HepG2 (cell line): ENCODE measurements around the gene ILRUN. TPM values are rescaled to one million over a fixed set of nuclear protein-coding genes. Genes with fewer than 3 reads are reported as not detected.
A peak's percentile ranks its signal among the peaks of the same experiment; 100 is the strongest.

Experiments
- GATA4 ChIP-seq: sonication (generic); IDR thresholded peaks from 2 replicates; pipeline ENCODE4 v1.6.1; 2016; ENCODE audit warnings: antibody characterized with exemption, low read depth, borderline replicate concordance
- MZF1 ChIP-seq: sonication (generic); formaldehyde crosslinking; IDR thresholded peaks from 2 replicates; pipeline ENCODE4 v1.8.1; 2023; ENCODE audit warnings: mild to moderate bottlenecking, missing genetic modification reagents, borderline replicate concordance
- RBFOX2 ChIP-seq: fragments of 200-400 bp; formaldehyde crosslinking; IDR thresholded peaks from 2 replicates; pipeline ENCODE4 v1.6.1; 2017; ENCODE audit warnings: low read depth, mild to moderate bottlenecking, low read length
- ZBTB49 ChIP-seq: sonication (generic); formaldehyde crosslinking; IDR thresholded peaks from 2 replicates; pipeline ENCODE4 v1.4.0; 2020; ENCODE audit warnings: missing genetic modification reagents, borderline replicate concordance
- polyA plus RNA-seq, 8 experiments: library from polyadenylated mRNA; depleted of rRNA in 3 of 8; stranded (reverse) in 7 of 8; unstranded in 1 of 8; fragments of >200 nt; fragmentation: Illumina TruSeq in 4 of 8; extraction: Trizol in 4 of 8; gene quantifications; 2 replicates each; pipeline versions ENCODE4 v1.2.1 to v1.2.3, GENCODE V29; 2011 to 2016; ENCODE audit warnings: low read depth in 4 of 8, missing spikeins in 1 of 8, mixed read lengths in 1 of 8; ENCODE audit not compliant: insufficient read depth in 1 of 8
- total RNA-seq, 5 experiments: library from RNA; depleted of rRNA; stranded (reverse); fragments of >200 nt; fragmentation: Illumina TruSeq; extraction: Trizol; gene quantifications; 2 replicates each; pipeline ENCODE4 v1.2.3, GENCODE V29; 2016; ENCODE audit warnings: low read depth in 1 of 5
- TF ChIP-seq, protein P1 (sequence below): sonication (generic); formaldehyde crosslinking; IDR thresholded peaks from 2 replicates; pipeline ENCODE4 v1.4.0; 2020; ENCODE audit warnings: missing genetic modification reagents, borderline replicate concordance
- TF ChIP-seq, protein P2 (sequence below), 2 experiments: sonication (generic) in 1 of 2; formaldehyde crosslinking in 1 of 2; IDR thresholded peaks; 2 replicates each; pipeline versions ENCODE4 v1.4.0 to v1.6.1; 2018 to 2020; ENCODE audit warnings: missing genetic modification reagents in 2 of 2, borderline replicate concordance in 1 of 2, low read depth in 1 of 2, mild to moderate bottlenecking in 1 of 2, missing biosample characterization in 1 of 2
- TF ChIP-seq, protein P3 (sequence below): sonication (generic); formaldehyde crosslinking; IDR thresholded peaks from 2 replicates; pipeline ENCODE4 v1.8.0; 2022; ENCODE audit warnings: missing genetic modification reagents, mild to moderate bottlenecking, inconsistent platforms, borderline replicate concordance
- TF ChIP-seq, protein P4 (sequence below): sonication (generic); formaldehyde crosslinking; IDR thresholded peaks from 2 replicates; pipeline ENCODE4 v1.4.0; 2020; ENCODE audit warnings: missing genetic modification reagents

ILRUN gene
- total and polyA plus RNA-seq, 2 of the 13 experiments (the other 11 are each of a cell fraction or from before 2014, with no cell fraction given), result 45.5 to 66.6 TPM

GRCh38 chr6:34696739-34697543 lies at the start of gene ILRUN (continued):
- TF ChIP-seq, protein P1, sequence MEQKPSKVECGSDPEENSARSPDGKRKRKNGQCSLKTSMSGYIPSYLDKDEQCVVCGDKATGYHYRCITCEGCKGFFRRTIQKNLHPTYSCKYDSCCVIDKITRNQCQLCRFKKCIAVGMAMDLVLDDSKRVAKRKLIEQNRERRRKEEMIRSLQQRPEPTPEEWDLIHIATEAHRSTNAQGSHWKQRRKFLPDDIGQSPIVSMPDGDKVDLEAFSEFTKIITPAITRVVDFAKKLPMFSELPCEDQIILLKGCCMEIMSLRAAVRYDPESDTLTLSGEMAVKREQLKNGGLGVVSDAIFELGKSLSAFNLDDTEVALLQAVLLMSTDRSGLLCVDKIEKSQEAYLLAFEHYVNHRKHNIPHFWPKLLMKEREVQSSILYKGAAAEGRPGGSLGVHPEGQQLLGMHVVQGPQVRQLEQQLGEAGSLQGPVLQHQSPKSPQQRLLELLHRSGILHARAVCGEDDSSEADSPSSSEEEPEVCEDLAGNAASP, result peak; percentile 81
- TF ChIP-seq, protein P2, sequence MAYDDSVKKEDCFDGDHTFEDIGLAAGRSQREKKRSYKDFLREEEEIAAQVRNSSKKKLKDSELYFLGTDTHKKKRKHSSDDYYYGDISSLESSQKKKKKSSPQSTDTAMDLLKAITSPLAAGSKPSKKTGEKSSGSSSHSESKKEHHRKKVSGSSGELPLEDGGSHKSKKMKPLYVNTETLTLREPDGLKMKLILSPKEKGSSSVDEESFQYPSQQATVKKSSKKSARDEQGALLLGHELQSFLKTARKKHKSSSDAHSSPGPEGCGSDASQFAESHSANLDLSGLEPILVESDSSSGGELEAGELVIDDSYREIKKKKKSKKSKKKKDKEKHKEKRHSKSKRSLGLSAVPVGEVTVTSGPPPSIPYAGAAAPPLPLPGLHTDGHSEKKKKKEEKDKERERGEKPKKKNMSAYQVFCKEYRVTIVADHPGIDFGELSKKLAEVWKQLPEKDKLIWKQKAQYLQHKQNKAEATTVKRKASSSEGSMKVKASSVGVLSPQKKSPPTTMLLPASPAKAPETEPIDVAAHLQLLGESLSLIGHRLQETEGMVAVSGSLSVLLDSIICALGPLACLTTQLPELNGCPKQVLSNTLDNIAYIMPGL (CRISPR knock-in tag; IDR thresholded peaks at IDR 0.05; ENCODE audit: borderline replicate concordance in 1 of 2, low read depth in 1 of 2), result peak; percentile 45 to 76; a peak in 3 of 4 replicates
- 0 out of 2 replicates have a peak, but pooled peaks have one; percentile 89 for TF ChIP-seq MZF1
- TF ChIP-seq, protein P3, sequence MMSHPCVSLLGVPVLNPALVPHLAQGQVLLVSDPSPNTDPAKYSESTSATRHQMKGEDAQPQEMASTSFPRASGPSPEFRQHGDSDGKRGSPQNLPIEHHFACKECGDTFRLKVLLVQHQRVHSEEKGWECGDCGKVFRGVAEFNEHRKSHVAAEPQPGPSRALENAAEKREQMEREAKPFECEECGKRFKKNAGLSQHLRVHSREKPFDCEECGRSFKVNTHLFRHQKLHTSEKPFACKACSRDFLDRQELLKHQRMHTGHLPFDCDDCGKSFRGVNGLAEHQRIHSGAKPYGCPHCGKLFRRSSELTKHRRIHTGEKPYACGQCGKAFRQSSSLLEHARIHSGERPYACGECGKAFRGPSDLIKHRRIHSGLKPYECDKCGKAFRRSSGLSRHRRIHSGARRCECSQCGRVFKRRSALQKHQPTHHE (CRISPR knock-in tag), result peak; percentile 73; the same call in 1 of the 2 replicates
- TF ChIP-seq ZBTB49 (CRISPR knock-in tag), result no peak
- TF ChIP-seq GATA4, result peak; percentile 44; the same call in 1 of the 2 replicates
- TF ChIP-seq RBFOX2, result peak; percentile 80
- TF ChIP-seq, protein P4, sequence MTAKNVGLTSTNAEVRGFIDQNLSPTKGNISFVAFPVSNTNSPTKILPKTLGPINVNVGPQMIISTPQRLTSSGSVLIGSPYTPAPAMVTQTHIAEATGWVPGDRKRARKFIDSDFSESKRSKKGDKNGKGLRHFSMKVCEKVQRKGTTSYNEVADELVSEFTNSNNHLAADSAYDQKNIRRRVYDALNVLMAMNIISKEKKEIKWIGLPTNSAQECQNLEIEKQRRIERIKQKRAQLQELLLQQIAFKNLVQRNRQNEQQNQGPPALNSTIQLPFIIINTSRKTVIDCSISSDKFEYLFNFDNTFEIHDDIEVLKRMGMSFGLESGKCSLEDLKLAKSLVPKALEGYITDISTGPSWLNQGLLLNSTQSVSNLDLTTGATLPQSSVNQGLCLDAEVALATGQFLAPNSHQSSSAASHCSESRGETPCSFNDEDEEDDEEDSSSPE (CRISPR knock-in tag), result peak; percentile 45; the same call in 1 of the 2 replicates
